ENCODE measurements around the gene ELK3.

GRCh38 chr12:96156211-96156610 is 38.0 kb upstream of the ELK3 start:
- no peak for TF ChIP-seq POLR2A (IDR thresholded peaks at IDR 0.05)
- TF ChIP-seq, protein P1, sequence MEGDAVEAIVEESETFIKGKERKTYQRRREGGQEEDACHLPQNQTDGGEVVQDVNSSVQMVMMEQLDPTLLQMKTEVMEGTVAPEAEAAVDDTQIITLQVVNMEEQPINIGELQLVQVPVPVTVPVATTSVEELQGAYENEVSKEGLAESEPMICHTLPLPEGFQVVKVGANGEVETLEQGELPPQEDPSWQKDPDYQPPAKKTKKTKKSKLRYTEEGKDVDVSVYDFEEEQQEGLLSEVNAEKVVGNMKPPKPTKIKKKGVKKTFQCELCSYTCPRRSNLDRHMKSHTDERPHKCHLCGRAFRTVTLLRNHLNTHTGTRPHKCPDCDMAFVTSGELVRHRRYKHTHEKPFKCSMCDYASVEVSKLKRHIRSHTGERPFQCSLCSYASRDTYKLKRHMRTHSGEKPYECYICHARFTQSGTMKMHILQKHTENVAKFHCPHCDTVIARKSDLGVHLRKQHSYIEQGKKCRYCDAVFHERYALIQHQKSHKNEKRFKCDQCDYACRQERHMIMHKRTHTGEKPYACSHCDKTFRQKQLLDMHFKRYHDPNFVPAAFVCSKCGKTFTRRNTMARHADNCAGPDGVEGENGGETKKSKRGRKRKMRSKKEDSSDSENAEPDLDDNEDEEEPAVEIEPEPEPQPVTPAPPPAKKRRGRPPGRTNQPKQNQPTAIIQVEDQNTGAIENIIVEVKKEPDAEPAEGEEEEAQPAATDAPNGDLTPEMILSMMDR (IDR thresholded peaks at IDR 0.05) = no peak

All from lower leg skin (tissue), 3 donors.